GM18870 (cell line): Measurements from ENCODE around the gene USP11.
A peak's percentile ranks its signal among the peaks of the same experiment; 100 is the strongest.

ENCODE experiments used
- ATAC-seq: cut with Tn5 transposase; IDR thresholded peaks from one replicate; pipeline ENCODE4 v1.9.1; 2021; ENCODE audit warnings: moderate library complexity; ENCODE audit not compliant: unreplicated experiment

Gene USP11

GRCh38 chrX:47232803-47233332, at the start of gene USP11:
TSS of gene USP11 (plus strand) at chrX:47233009. CDS start at chrX:47233044, 35 bp downstream.
- ATAC-seq: no peak

GRCh38 chrX:47184486-47184885, 48.3 kb upstream of the USP11 start:
- ATAC-seq: no peak

GRCh38 chrX:47185241-47185640, 47.6 kb upstream of the USP11 start:
- no peak for ATAC-seq

- no peak for ATAC-seq
These were observed 46.6 kb upstream of the USP11 start for GRCh38 chrX:47186096-47186740.

GRCh38 chrX:47187106-47187677, 45.6 kb upstream of the USP11 start:
- no peak for ATAC-seq

- no peak for ATAC-seq
These were observed 42.9 kb upstream of the USP11 start for GRCh38 chrX:47189906-47190305.

- peak; percentile 40 for ATAC-seq
These were observed 42.2 kb upstream of the USP11 start for GRCh38 chrX:47190445-47191269.

- no peak for ATAC-seq
These were observed 41.5 kb upstream of the USP11 start for GRCh38 chrX:47191331-47191730.

- ATAC-seq: no peak
These were observed 40.9 kb upstream of the USP11 start for GRCh38 chrX:47191806-47192401.

- ATAC-seq: peak; percentile 84
These were observed 39.2 kb upstream of the USP11 start, which contains the start of gene UBA1 for GRCh38 chrX:47193475-47194193. TSS of gene UBA1 (plus strand) at chrX:47193829. CDS start at chrX:47198803, 4,974 bp downstream.

GRCh38 chrX:47194194-47194787, 38.5 kb upstream of the USP11 start:
- ATAC-seq: no peak

GRCh38 chrX:47196098-47196497, 36.7 kb upstream of the USP11 start:
- ATAC-seq: no peak

GRCh38 chrX:47197526-47197925, 35.3 kb upstream of the USP11 start:
- ATAC-seq: no peak

- no peak for ATAC-seq
These were observed 34.7 kb upstream of the USP11 start for GRCh38 chrX:47198026-47198686.

GRCh38 chrX:47198687-47199080, 34.1 kb upstream of the USP11 start:
- no peak for ATAC-seq

GRCh38 chrX:47199286-47199685, 33.5 kb upstream of the USP11 start:
- ATAC-seq: no peak

- no peak for ATAC-seq
These were observed 32.2 kb upstream of the USP11 start for GRCh38 chrX:47200385-47201150.

GRCh38 chrX:47201345-47201944, 31.4 kb upstream of the USP11 start:
- ATAC-seq: no peak

- ATAC-seq: no peak
These were observed 30.5 kb upstream of the USP11 start for GRCh38 chrX:47202316-47202715.
